Medulla oblongata (tissue), 1 donor: ENCODE measurements around the gene TSPAN12.

Experiments used
- DNase-seq: peaks from one replicate; pipeline ENCODE4 v3.0.0-alpha.2; 2015; ENCODE audit errors: extremely low spot score

The TSPAN12 gene

DNA sequence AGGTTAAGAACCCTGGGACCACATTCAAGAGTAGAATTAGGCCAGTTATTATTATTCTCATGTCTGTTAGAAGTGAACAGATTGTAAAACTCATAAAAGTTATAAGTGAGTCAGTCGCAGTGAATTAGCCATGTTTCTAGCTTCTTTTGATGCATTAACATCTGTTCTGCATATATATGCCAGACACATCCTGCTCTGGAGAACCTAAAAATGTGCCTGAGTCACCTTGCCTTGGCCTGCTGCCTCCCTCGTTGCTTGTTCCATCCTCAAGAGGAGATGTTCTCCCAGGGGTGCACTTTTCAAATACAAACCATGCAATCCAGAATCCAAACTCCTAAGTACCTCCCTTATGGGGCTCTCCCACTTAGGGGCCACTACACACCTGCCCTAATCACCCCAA is 14.8 kb downstream of the TSPAN12 start:
- no peak for DNase-seq

DNA sequence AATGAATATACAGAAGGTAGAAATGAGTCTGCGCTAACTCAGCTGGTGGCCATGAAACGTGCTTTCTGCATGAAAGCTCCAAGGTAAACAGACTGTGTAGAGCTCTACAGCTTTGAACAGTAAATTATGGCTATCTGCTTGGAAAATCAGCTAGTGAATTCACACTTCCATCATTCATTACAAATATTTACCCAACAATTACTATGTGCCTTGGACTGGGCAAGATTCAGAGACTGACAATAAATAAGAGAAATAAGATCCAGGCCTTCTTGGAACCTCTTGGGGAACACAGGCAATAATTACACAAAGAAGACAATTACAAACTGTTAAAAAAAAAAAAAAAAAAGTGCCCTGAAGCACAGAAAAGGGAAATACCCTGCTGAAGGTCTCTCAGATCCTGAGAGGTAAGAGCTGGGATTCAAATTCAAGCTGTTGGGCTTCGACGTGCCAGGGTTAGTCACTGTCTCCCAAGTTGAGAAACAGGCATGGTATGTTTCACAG is 15.8 kb downstream of the TSPAN12 start:
- no peak for DNase-seq

DNA sequence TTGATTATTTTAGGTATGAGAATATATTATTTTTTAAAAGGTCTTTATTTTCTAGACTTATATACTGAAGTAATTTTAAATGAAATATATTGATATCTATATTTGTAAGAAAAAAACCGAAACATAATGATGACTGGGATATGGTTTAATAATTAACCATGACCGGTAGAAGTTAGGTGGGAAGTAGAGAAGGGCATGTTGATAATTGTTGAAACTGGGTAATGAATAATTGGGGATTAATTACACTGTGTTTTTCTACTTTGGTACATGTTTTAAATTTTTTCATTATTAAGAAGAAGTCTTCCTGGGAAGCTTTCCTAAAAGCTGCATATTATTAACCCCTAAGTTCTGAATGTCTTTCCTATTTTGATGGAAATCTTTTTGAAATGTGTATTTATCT is 16.3 kb downstream of the TSPAN12 start:
- DNase-seq, result no peak

DNA sequence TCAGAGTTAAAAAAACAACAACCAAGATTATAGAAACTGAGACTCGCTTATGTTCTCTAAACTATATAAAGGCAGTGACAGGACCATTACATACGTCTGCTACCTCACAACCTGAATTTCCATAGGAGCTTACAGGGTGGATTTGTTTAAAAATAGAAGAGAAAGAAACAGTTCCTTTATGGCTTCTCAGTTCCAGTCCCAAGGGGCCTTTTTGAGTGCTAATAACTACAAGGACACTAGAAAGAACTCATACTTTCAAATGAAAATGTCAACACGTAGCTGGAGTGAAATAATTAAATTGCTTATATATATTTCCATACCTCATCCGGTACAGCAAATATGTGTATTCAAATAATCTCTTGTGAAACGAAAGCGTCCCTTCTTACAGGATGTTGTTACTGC is 19.7 kb downstream of the TSPAN12 start:
- no peak for DNase-seq

DNA sequence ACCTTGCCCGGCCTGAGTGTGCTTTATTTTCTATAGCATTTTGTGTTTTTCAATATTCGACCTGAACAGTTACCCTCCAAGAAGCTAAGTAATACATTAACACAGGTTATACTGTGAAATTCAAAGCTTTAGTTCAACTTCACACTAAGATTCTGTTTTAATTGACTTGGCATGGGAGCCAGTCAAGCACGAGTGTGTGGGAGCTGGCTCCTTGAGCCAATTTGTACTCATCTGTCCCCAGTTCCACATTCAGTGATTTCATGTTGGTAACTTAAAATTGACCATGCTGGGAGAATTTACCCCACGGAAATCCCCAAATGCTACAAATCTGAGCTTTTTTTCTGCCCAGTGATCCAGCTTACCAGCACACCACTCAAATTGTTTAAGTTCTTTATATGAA is 20.3 kb downstream of the TSPAN12 start:
- no peak for DNase-seq

DNA sequence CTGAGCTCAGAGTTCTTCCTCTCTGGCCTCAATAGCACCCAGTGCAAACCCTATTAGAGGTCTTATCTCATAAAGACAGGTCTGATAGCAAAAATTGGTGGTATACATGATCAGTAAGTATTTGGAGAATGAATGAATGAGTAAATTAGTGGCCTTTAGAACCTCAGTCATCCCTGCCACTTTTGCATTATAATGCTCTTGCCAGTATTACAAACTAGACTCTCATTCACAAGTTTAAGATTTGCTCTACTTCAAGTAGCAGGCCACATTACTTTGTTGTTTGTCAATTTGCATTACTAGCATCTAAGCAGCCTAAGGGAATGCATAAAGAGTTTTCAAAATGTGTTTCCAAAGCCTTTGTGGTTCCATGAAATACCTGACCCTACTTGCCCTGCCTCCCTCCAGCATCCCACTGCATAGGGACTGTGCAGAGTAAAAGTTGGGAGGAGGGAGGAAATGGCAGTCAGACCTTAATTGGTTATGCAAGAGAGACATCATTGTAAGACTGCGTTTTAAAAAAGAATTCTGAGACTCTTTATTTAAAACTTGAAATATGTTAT is 21.3 kb downstream of the TSPAN12 start:
- DNase-seq, result no peak

DNA sequence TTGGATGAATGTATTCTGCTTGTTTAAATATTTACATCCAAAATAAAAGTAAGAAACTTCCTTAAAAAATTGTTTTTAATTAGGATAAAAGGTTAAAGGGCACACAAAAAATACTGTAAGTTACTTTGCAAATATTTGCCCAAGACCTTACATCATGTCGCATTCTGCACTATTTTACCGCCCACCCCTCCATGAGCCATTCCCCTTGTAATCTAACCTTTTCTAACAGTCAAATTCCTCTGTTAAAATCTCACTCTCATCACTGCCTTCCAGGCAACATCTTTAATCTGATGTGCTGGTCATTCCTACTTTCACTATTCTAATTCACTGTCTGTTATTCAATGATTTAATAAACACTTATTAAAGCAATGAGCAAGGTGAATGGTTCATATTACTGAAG is 23.2 kb downstream of the TSPAN12 start:
- no peak for DNase-seq

DNA sequence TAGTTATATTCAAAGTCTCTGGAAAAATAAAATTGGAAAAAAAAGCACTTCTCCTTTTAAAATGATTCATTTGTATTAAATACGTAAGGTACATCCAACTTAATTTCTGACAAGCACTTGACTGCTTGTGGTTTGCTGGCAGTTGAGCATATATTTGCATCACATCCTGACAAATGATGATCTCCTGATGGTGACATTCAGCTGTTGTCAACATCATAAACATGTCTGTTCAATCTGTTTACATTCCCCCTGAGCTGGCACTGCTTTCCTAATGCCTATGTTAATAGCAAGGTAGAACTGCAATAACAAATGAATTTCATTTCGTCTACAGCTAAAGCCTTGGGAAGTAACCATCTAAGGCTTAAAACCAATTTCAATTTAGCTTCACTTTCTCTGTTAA is 24.4 kb downstream of the TSPAN12 start:
- DNase-seq, result no peak

DNA sequence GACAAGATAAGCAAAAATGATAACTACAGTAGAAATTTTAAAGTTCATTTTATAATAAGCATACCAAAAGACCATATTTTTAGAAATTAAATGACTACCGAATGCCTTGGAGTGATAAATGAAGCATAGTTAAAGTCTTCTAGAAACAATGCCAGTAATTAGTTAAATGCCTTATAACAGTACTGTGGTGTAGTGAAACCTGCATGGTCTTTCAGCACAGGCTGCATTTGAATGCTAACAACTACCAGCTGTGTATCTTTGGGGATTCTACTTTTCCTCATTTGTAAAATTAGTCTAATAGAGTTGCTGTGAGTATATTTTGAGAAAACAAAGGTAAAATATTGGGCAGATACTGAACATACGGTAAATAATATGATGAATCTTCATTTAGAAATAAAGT is 25.1 kb downstream of the TSPAN12 start:
- DNase-seq, result no peak

DNA sequence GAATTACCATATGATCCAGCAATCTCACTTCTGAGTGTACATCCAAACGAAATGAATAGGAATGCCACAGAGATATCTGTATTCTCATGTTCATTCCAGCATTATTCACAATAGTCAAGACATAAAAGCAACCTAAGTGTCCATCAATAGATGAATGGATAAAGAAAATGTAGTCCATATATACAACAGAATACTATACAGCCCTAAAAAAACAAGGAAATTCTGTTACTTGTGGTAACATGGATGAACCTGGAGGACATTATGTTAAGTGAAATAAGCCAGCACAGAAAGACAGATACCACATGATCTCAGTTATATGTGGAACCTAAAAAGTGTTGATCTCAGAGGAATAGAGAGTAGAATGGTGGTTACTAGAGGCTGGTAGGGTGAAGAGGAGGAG is 26.7 kb downstream of the TSPAN12 start:
- DNase-seq, result no peak

DNA sequence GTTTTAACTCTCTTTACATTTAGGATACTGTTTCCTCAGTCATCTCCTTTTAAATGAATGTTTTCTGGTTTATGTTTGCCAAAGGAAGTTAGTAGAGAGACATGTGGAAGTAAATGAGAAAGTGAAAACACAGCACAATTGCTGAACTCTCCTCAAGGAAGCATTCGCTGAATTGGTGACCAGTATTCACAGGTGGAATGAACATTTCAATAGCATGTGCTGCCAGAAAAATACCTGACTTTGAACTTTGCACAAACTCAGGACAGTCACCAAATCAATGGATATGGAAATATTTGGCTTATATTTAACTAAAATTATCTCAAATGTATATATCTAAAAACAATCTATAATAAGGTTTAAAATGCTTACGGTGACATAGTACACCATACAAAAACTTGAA is 28.5 kb downstream of the TSPAN12 start:
- DNase-seq, result no peak

DNA sequence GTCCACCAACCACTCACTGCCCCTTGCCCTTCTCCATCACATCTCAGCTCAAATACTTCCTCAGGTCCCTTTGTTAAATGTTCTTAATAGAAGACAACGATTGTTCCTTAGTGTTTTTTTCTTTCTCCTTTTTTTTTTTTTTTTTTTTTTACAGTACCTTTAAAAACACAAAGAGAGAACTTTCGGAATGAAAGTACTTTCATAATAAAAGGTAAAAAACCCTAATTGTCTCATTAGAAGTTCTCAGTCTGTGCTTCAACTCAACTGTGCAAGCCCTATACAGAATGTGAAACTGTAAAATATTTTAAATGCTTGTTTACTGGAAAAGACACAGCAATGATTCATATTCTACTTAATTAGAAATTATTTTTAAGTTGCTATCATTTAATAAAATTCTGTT is 29.4 kb downstream of the TSPAN12 start:
- DNase-seq, result no peak

DNA sequence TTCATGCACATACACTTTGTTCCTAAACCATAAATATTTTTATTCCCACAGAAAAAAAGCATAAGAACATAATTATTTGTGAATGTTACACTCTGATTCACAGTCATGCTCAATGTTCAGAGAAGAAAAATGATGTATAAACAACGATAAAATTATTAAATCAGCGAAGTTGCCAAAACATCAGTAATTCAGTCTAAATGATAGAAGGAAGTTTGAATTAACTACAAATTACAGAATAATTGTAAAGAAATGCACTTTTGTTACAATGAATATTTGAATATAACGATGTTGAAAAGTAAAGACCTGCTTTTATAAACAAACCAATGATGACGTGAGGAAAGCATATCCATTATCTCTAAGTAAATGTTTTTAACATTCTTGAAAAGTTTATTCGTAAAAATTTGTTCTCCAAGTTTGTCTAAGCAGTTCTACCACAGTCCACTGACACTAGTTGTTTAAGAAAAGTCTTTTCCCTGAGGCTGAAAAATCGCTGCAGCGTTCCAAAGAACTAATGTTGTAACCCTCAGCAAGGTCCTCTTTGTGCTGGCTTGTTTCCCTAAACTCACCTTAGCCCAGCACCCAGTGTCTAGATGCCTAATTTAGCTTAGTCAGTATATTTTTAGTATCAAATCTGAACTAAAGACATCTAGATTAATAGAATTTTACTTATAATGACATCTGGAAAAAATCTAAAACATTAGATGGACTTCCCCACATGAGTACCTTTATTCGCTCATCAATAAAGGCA is 30.4 kb downstream of the TSPAN12 start:
- DNase-seq, result no peak

DNA sequence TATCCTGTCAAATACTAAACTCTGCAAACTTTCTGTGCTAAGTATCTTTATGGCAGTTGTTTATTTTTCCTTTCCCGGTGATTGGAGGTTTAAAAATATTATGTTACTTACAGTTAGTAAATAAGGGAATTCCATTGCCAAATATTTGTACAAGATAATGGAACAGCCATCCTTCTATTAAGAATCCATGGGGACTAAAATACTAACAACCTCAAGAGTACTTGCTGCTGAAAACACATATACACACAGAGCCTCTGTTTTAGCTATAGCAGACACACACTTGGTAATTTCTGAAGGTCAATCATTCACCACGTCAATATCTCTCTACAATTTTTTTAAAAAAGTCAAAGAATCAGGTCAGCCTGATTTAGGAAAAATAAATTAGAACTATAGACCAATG is 32.4 kb downstream of the TSPAN12 start:
- no peak for DNase-seq

DNA sequence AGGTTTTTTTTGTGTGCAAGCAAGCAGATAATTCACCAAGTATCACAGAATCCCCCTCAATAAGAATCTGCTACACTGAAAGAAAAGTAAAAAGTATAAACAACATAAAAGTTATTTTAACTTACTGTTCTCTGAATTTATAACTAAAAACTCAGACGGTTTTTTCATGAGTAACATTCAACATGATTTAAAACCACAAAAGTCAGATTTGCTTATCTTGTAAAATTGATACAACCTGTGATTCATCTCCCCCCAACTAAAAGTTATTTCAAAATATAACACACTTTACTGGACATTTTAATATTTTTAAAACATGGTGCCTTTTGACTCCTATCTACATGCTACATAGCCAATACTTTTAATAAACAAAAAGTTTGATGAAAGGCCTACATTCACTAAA is 32.8 kb downstream of the TSPAN12 start:
- DNase-seq, result no peak

DNA sequence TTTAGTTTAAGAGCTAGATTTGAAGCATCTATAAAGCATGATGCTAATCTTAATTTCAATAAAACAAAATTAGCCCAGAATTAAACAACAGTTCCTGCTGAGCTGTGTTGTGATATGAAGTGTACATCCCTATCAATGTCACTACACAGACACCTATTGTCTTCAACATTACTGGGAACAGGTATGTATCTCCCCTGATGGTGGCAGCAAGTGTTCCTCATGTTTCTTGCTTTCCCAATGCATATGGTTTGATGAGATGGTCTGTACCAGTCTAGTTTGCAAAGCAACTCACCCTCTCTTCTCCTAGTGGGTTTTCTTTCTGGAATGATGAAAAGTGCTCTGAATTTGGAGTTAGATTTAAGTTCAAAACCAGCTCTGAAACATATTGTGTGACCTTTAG is 38.1 kb downstream of the TSPAN12 start:
- no peak for DNase-seq

DNA sequence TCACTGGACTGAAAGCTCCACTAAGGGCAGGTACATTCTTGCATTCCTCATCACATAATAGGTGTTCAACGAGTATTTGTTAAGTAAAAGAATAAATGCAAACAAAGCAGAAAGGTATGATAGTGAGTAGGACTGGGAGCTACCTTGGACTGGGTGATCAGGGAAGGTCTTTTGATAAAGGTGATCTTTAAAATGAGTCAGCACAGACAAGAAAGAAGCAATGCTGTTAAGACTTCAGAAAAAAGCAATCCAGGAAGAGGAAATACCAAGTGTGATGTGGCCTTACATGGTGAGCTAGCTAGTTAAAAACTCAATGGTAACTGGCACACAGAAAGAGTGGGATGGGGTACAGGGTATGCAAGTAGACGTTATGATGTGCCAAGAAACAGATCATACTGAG is 40.1 kb downstream of the TSPAN12 start:
- no peak for DNase-seq

DNA sequence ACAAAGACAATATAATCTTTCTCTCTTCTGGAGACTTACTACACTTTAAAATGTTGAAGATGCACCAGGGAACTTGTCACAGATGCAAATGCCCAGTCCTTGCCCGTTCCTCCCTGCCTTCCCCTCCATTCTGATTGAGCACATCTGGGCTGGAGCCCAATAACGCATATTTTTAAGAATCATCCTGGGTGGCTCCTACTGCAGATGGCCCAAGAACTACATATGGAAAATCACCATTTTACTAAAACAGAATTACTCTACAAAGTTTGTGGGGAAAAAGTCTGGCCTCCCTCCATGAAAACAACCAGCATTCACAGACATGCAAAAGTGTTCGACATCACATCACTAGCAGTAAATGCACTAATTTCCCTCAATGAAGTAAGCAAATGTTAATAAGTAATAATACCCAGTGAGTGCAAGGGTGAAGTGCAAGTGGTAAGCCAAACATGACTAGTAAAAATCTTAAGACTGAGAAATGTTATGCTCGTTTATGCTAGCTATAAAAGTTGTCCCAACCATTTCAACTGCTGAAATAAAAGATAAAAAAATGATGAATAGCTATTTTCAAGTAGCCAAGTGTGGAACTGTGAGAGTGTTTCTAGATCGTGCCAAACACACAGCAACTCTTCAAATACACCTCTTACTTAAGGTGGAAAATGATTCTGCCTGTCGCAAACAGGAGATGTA is 43.5 kb downstream of the TSPAN12 start:
- DNase-seq, result no peak

DNA sequence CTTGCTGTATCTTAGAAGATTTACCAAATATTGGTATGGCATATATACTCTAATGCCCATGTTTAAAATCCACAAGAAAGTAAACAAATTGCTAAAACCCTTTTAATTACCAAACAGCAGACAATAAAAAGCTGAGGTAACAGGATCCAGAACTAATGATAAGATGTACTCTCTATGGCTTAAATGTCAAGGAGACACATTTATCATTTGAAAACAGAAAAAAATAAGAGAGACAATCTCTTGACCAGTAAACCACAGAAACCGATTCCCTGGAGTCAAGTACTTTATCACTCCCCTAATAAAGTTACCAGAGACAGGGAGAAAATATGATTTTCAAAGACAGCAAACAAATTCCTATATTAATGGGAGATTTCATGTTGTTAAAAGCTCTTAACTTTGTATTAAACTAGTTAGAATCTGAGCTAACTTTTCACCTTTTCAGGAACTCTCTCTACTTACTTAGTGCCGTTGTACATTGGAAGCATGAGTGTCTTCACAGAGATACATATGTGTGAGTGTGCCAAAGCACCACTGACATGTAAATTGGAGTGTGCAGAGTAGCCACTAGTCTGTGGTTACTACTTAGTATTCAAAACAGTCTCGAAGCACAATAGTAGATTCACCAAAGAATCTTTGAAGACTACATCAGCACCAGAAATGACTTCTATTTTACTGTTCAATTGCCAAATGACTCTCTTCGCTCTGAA is 44.2 kb downstream of the TSPAN12 start:
- no peak for DNase-seq

DNA sequence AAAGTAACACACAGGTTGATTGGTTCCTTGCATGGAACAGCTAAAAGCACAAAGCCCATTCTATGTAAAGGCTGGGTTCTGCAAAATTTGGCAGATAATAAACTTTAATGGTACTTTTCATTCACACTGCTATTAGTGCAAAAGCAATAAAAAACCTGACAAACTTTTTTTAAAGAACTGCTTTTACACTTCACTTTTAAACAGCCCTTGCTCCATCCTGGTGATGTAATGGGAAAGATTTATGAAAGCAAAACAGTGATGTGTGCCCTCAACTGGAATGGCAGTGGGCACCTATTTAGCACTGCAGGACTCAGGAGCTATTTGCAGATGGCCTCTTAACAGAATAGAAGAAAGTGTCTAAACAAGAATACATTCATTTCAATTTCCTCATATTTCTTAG is 44.9 kb downstream of the TSPAN12 start:
- DNase-seq, result no peak

DNA sequence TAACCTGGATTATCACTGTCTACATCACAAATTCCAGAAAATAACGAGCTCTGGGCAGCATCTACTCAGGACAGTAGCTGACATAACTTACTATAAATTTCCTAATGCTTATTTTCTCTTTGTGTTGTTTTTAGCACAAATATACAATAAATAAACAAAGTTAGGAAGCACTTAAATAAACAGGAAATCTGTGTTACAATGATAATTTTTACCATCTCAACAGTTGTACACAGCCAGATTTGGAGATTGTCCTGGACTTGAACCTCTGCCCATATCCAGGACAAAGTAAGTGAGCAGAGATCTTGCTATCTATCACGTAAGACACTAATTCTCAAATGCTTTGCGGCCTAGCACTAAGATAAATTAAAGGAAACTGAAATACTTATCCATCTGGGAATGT is 48.7 kb downstream of the TSPAN12 start:
- DNase-seq, result no peak

DNA sequence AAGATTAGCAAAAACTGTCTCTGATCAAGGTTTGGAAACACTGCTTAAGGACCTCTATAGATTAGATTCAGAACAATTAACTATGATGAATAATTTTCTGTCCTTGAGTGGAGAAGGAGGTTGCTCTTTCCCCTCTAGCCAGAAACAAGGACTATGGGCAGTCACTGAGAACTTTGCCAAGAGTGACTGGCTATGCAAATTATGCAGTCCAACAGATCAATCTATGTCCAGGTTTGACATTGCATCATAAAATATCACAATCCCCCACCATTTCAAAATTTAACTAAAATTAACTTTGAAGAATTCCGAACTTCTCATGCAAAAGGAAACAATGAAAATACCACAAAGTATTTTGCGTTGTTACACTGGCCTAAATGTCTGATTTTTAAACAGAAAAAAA is 50.6 kb downstream of the TSPAN12 start:
- DNase-seq, result no peak

DNA sequence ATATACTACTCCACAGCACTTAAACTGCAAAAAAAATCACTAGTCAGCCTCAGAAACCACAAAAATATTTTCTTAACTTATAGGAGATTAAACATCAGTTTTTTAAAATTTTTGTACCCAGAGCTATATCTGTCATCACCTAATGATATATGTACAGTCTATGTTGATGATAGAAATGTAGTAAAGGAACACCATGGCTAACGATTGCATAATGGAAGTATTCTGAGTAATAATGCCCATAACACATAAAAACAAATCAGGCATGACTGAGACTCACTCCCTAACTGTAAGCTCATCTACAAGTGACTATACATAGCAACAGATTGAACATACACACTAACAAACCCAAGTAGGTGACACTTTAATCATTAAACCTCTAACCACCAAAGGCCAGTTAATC is 51.3 kb downstream of the TSPAN12 start:
- no peak for DNase-seq
